Gastrocnemius medialis (tissue), 4 donors: ENCODE results near the gene DTL.

Experiments
- CTCF ChIP-seq, 5 experiments: fragments of 450-650 bp in 3 of 5; fragments of 200-600 bp in 2 of 5; sonication (generic) in 2 of 5; IDR thresholded peaks in 4 of 5; conservative IDR thresholded peaks in 1 of 5; 1 replicate in 4 of 5; 2 replicates in 1 of 5; pipeline ENCODE4 v1.5.1; 2016 to 2019; ENCODE audit warnings: antibody characterized with exemption in 5 of 5, mild to moderate bottlenecking in 3 of 5, moderate library complexity in 3 of 5
- POLR2A ChIP-seq, 2 donors: fragments of 450-650 bp; IDR thresholded peaks; one replicate each; pipeline ENCODE4 v1.6.1; 2017; ENCODE audit warnings: antibody characterized with exemption in 2 of 2, mild to moderate bottlenecking in 2 of 2, moderate library complexity in 2 of 2

- TF ChIP-seq CTCF (IDR thresholded peaks at IDR 0.05 in 4 of 5, conservative IDR thresholded peaks at IDR 0.05 in 1 of 5) (no peak), POLR2A (IDR thresholded peaks at IDR 0.05) (no peak)
Measured at GRCh38 chr1:212042436-212042835, 6.9 kb downstream of the DTL start.
